Left ventricle myocardium inferior (tissue), 1 donor: Measurements from ENCODE around the gene VASH1. TPM values are rescaled to one million over a fixed set of nuclear protein-coding genes. Genes with fewer than 3 reads are reported as not detected.

Experiments used
- DNase-seq: peaks from one replicate; pipeline ENCODE4 v3.0.0-alpha.2; 2020
- H3K27ac ChIP-seq: fragments of 200-600 bp; replicated peaks from 2 replicates; pipeline ENCODE4 v1.8.0; 2021
- H3K27me3 ChIP-seq: fragments of 200-600 bp; 2 replicates; pipeline ENCODE4 v1.8.0; 2021; ENCODE audit warnings: low read depth
- H3K36me3 ChIP-seq: fragments of 200-600 bp; 2 replicates; pipeline ENCODE4 v1.8.0; 2021
- H3K4me1 ChIP-seq: fragments of 200-600 bp; 2 replicates; pipeline ENCODE4 v1.8.0; 2021
- H3K4me3 ChIP-seq: fragments of 200-600 bp; 2 replicates; pipeline ENCODE4 v1.8.0; 2021; ENCODE audit warnings: mild to moderate bottlenecking, moderate library complexity
- H3K9me3 ChIP-seq: fragments of 200-600 bp; replicated peaks from 2 replicates; pipeline ENCODE4 v1.8.0; 2021
- intact Hi-C: fragments of 100-400 bp; cut with micrococcal nuclease; formaldehyde crosslinking; loops from one replicate; pipeline ENCODE4 v1.11.0; 2022
- long read RNA-seq: library from polyadenylated mRNA; unstranded; transcript quantifications from one replicate; pipeline ENCODE4 v2.0.0, GENCODE V29; 2021
- total RNA-seq: library from RNA; stranded (reverse); fragmentation: NEBNext Ultra II Directional; extraction: Animal tissue kit (Norgen Biotek cat#: 25700); gene quantifications from one replicate; pipeline ENCODE4 v1.2.1, GENCODE V29; 2021
- TF ChIP-seq, protein P1 (sequence below): fragments of 200-600 bp; IDR thresholded peaks from 2 replicates; pipeline ENCODE4 v1.8.0; 2021; ENCODE audit warnings: antibody characterized with exemption, mild to moderate bottlenecking, borderline replicate concordance
- donor health status: DM: no; HTN: yes; CAD: no; lungs with severe emphysema.

The VASH1 gene
- 12.4 TPM for total RNA-seq
- long read RNA-seq, partial matches to known transcripts, result 0 of 19 reads
- long read RNA-seq, other reads (novel, unspliced or antisense), result 16 of 19 reads

DNA sequence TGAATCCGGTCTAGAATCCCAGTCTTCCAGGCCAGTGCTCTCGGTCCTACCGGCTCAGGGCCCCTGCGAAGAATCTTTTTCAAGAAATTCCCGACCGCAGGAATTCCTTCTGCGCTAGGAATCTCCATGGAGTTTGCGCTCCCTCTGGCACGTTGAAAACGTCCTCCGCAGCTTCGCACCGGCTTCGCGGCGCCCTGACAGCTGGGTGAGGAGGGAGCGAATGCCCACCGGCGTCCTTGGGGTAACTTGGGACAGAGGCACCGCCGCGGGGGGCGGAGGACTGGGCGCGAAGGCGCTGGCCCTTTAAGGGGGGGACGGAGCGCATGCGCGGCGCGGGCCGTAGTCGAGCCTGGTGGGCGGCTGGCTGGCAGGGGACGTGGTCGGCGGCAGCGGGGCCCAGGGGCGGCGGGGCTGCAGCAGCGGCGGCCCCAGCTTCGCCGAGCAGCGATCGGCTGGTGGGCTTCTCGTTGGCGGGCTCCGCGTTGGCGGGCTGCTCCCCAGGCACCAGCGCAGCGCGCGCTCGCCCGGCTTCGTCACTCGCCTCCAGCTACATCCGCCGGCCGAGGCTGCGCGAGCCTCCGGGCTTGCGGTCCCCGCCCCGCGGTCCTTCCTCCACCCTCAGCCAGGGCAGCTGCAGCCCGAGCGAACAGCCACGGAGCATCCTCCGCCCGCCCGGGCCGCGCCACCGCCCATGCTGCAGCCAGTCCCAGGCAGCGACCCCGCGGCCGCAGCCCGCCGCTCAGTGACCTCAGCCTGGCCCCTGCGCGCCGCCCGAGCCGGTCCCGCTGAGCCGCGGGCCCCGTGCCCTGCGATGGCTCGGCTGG lies at the start of gene VASH1:
Gene VASH1, plus strand, starts transcription at position 333 of the 824 bp plus-strand sequence. CDS start 1,354 bp downstream, outside the sequence.
- Histone ChIP-seq H3K9me3 (no peaks in the 10 kb centered on the region), H3K36me3 (peaks cover 4% of the 10 kb centered on the region), H3K27me3 (peaks cover 6% of the 10 kb centered on the region), H3K27ac (peak within 1 kb of the TSS; percentile 93), H3K4me1 (peaks cover 58% of the 10 kb centered on the region), H3K4me3 (peak within 1 kb of the TSS; percentile 93)
- DNase-seq, result peak; percentile 82
- TF ChIP-seq, protein P1, sequence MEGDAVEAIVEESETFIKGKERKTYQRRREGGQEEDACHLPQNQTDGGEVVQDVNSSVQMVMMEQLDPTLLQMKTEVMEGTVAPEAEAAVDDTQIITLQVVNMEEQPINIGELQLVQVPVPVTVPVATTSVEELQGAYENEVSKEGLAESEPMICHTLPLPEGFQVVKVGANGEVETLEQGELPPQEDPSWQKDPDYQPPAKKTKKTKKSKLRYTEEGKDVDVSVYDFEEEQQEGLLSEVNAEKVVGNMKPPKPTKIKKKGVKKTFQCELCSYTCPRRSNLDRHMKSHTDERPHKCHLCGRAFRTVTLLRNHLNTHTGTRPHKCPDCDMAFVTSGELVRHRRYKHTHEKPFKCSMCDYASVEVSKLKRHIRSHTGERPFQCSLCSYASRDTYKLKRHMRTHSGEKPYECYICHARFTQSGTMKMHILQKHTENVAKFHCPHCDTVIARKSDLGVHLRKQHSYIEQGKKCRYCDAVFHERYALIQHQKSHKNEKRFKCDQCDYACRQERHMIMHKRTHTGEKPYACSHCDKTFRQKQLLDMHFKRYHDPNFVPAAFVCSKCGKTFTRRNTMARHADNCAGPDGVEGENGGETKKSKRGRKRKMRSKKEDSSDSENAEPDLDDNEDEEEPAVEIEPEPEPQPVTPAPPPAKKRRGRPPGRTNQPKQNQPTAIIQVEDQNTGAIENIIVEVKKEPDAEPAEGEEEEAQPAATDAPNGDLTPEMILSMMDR, result no peak
- intact Hi-C loops, result no loop called here

DNA sequence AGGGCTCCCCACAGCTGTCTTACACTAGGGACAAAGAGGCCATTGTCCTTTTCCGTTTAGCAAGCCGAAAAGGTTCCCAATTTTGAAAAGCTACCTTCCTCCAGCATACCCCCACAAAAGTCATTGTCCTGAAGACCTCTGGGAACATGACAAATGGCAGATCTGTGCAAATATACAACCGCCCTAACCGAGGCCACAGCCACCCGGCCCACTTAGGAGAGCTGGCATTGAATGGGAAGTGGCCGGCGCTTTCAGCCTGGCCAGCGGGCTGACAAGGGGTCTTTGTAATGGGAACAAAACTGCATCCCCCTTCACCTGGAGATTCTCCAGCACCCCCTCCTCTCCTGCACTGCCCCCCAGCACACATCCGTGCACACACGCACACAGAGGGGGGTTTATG lies 48.1 kb upstream of the VASH1 start:
- Histone ChIP-seq H3K4me1 (peaks cover 55% of the 10 kb centered on the region), H3K27ac (peak overlapping the region; percentile 19), H3K27me3 (no peaks in the 10 kb centered on the region), H3K36me3 (no peaks in the 10 kb centered on the region), H3K9me3 (no peaks in the 10 kb centered on the region), H3K4me3 (no peak overlapping the region)
- TF ChIP-seq, protein P1, result no peak
- intact Hi-C loops, result loop anchor here (5.0 kb wide), 1 partner anchor 69 kb away; no protein-coding TSS in a partner anchor
- no peak for DNase-seq

DNA sequence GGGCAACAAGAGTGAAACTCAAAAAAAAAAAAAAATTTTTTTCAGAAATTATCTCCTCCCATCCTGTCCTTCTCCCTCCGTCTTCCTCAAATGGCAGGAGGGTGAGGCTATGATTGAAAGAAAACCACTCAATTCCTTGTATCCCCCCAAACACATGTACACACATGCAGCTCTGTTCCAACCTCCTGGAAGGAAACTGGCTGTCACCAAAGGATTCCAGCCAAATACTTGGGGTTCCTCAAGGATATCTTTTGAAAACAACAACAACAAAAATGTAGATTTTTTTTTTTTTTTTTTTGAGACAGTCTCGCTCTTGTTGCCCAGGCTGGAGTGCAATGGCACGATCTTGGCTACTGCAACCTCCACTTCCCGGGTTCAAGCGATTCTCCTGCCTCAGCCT lies 46.8 kb upstream of the VASH1 start:
- Histone ChIP-seq H3K4me3 (no peak overlapping the region), H3K27ac (peak overlapping the region; percentile 88), H3K4me1 (peaks cover 66% of the 10 kb centered on the region), H3K36me3 (no peaks in the 10 kb centered on the region), H3K9me3 (no peaks in the 10 kb centered on the region), H3K27me3 (no peaks in the 10 kb centered on the region)
- DNase-seq, result no peak
- TF ChIP-seq, protein P1, result no peak
- intact Hi-C loops, result loop anchor here (5.0 kb wide), 1 partner anchor 68 kb away; no protein-coding TSS in a partner anchor

DNA sequence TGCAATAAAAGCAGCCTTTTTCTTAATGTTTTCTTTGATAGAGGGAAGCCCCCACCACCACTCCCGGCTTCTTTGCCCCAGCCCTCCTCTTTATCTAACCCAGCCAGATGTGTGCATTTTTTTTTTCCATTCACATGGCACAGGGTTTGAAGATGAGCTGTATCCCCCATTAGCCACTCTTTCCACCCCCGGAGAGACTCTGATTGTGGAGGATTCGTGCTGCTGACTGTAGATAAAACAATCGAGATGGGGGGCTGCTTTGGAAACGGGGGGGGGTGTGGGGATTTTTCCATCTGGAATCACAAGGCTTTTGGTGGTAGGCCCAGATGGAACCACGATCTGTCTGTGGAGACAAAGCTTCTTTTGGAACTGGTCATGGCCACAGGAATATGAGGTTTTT lies 46.2 kb upstream of the VASH1 start:
- H3K9me3 ChIP-seq, result no peaks in the 10 kb centered on the region
- H3K27me3 ChIP-seq, result no peaks in the 10 kb centered on the region
- H3K4me1 ChIP-seq, result peaks cover 72% of the 10 kb centered on the region
- H3K4me3 ChIP-seq, result peak overlapping the region; percentile 10
- intact Hi-C loops, result no loop called here
- no peak for DNase-seq
- H3K27ac ChIP-seq, result peak overlapping the region; percentile 88
- TF ChIP-seq, protein P1, result no peak
- H3K36me3 ChIP-seq, result no peaks in the 10 kb centered on the region

DNA sequence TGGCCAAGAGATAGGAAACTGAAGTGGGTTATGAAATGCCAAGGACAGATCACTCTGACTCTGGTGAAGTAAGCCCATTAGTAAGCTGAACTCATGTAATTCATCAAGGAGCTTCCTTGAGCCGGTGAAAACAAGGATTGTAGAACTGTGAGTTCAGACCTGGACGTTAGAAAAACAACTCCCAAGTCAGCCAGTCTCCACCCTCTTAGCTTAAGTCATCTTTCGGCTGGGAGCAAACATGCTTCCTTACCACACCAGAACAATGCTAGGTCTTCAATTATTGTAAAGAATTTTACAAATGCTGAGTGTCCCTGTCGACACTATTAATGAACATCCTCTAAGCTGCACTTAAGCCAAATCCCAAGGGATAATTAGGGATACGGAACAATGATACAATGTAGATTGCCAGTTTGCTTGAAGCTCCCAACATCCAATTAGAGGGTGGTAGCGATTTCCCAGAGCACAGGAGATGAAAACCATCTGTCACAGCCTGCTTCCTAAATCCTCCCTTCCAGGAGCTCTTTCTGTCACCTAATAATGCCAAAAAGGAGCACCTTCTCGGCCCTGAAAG lies 45.7 kb upstream of the VASH1 start:
- Histone ChIP-seq H3K4me1 (peaks cover 74% of the 10 kb centered on the region), H3K27ac (peak overlapping the region; percentile 88), H3K36me3 (no peaks in the 10 kb centered on the region), H3K4me3 (peak overlapping the region; percentile 10), H3K9me3 (no peaks in the 10 kb centered on the region), H3K27me3 (no peaks in the 10 kb centered on the region)
- DNase-seq, result no peak
- TF ChIP-seq, protein P1, result no peak
- intact Hi-C loops, result no loop called here
